Kidney (tissue), 14 donors: Measurements from ENCODE around the gene SLC13A2. TPM values are rescaled to one million over a fixed set of nuclear protein-coding genes. Genes with fewer than 3 reads are reported as not detected.

ENCODE experiments used
- DNase-seq, 5 donors: peaks; one replicate each; pipeline ENCODE4 v3.0.0-alpha.2; 2013 to 2020
- FAIRE-seq: peaks from 2 replicates; lab custom pipeline; 2012; peaks lifted over from hg19 to GRCh38; lab: Jason Lieb, UNC
- H3K27ac ChIP-seq, 2 donors: one replicate each; pipeline ENCODE4 v1.7.0; 2013; ENCODE audit warnings: low read depth in 2 of 2, low read length in 2 of 2, inconsistent platforms in 1 of 2
- H3K27me3 ChIP-seq: one replicate; pipeline ENCODE4 v1.7.1; 2013; ENCODE audit warnings: low read length, inconsistent platforms; ENCODE audit not compliant: control insufficient read depth, insufficient read depth
- H3K36me3 ChIP-seq, 3 donors: one replicate each; pipeline versions ENCODE4 v1.7.0 to v1.7.1; 2013; ENCODE audit warnings: low read length in 3 of 3, control low read depth in 1 of 3, inconsistent platforms in 1 of 3; ENCODE audit not compliant: insufficient read depth in 3 of 3, control insufficient read depth in 2 of 3
- H3K4me1 ChIP-seq, 3 donors: one replicate each; pipeline versions ENCODE4 v1.7.0 to v1.7.1; 2013; ENCODE audit warnings: low read length in 3 of 3, inconsistent platforms in 1 of 3, low read depth in 1 of 3; ENCODE audit not compliant: control insufficient read depth in 2 of 3, insufficient read depth in 2 of 3
- H3K4me3 ChIP-seq, 3 donors: one replicate each; pipeline versions ENCODE4 v1.7.0 to v1.8.1; 2013; ENCODE audit warnings: low read length in 3 of 3, control low read depth in 1 of 3, inconsistent platforms in 1 of 3
- H3K9ac ChIP-seq, 3 donors: one replicate each; pipeline versions ENCODE4 v1.7.0 to v1.7.1; 2013; ENCODE audit warnings: low read length in 3 of 3, control low read depth in 1 of 3, inconsistent platforms in 1 of 3
- H3K9me3 ChIP-seq, 3 donors: one replicate each; pipeline versions ENCODE4 v1.7.0 to v1.7.1; 2013; ENCODE audit warnings: low read length in 3 of 3, control low read depth in 1 of 3, inconsistent platforms in 1 of 3; ENCODE audit not compliant: control insufficient read depth in 2 of 3, insufficient read depth in 1 of 3
- CTCF ChIP-seq: IDR thresholded peaks from 3 replicates; pipeline ENCODE4 v1.5.1; 2012; ENCODE audit warnings: mild to moderate bottlenecking, moderate library complexity, borderline replicate concordance; ENCODE audit not compliant: insufficient read depth; ENCODE audit errors: extremely low read depth
- intact Hi-C: fragments of 100-400 bp; cut with DNase I; formaldehyde crosslinking; loops from one replicate; pipeline ENCODE4 v1.11.1; 2022
- polyA plus RNA-seq: library from polyadenylated mRNA; stranded (reverse); fragments of 350-450 nt; fragmentation: Illumina TruSeq; extraction: RNeasy Lipid Tissue Mini Kit (QIAGEN cat#74804); gene quantifications from one replicate; pipeline ENCODE4 v1.2.3, GENCODE V29; 2014; ENCODE audit warnings: low read depth, low replicate concordance; ENCODE audit not compliant: insufficient read depth
- total RNA-seq: library from RNA; stranded (reverse); fragmentation: NEBNext Ultra II Directional; extraction: Animal tissue kit (Norgen Biotek cat#: 25700); gene quantifications from one replicate; pipeline ENCODE4 v1.2.1, GENCODE V29; 2021
- donor health status: control.
- donor health status: control.
- donor health status: control.
- donor health status: control.
- donor health status: control.
- donor health status: DM: yes; HTN: yes; CAD: no.
- donor health status: Normal renal cell carcinoma (clear cell type).

Gene SLC13A2
- total and polyA plus RNA-seq, 2 donors from 2014 or later, result 1.1 to 69.0 TPM

DNA sequence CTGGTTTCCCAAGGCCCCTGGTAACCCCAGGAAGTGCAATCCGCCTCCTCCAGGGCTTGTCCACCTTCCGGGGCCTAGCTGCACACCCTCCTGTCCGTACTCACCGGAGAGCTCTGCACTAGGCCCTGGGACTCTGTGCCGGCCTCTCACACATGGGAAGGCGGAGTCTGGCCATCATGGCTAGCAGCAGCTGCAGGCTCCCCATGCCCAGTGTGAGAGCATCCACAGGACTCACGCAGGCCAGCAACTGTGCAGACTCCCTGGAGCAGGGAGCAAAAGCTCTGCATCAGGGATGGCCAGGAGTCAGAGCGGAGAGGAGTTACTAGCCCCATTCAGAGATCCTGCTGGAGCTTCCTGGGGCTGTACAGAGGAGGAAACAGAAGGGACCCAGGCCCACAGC, 52.9 kb downstream of the SLC13A2 start:
- FAIRE-seq (no peak), DNase-seq (no peak)
- Histone ChIP-seq H3K9ac (no peak overlapping the region), H3K27ac (no peak overlapping the region), H3K4me3 (no peak overlapping the region), H3K4me1 (peaks cover 0 to 11% (median 3%) of the 10 kb centered on the region in 3 donors), H3K9me3 (no peaks in the 10 kb centered on the region), H3K27me3 (no peaks in the 10 kb centered on the region), H3K36me3 (no peaks in the 10 kb centered on the region)
- no peak for TF ChIP-seq CTCF
- intact Hi-C loops, result no loop called here

- Histone ChIP-seq H3K9me3 (no peaks in the 10 kb centered on the region), H3K36me3 (no peaks in the 10 kb centered on the region), H3K27ac (no peak overlapping the region), H3K27me3 (no peaks in the 10 kb centered on the region), H3K9ac (no peak overlapping the region), H3K4me3 (no peak overlapping the region), H3K4me1 (peaks cover 0 to 11% (median 3%) of the 10 kb centered on the region in 3 donors)
- FAIRE-seq (no peak), DNase-seq (peak in 1 of 5 donors; percentile 20)
- TF ChIP-seq CTCF, result no peak
- intact Hi-C loops, result no loop called here
Measured at GRCh38 chr17:28527181-28527681, 53.8 kb downstream of the SLC13A2 start.

DNA sequence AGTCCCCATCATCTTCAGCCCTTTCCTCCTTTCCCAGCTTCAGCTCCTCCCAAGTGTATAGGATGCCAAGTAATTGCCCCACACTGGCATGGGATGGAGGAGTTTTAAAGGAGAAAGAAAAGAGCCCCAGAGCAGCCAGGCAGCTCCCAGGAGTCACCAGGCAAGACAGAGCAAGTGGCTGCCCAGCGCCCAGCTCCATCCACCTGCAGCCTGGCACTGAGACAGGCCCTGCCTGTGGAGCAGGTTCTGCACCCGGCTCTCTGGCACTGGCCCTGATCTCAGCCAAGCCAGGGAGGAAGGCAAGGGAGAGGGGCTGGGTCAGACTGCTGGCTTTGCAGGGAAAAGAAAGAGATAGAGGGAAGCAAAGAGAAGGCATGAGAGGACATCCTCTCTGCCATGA, 54.4 kb downstream of the SLC13A2 start:
- FAIRE-seq (no peak), DNase-seq (no peak)
- no peak overlapping the region for H3K4me3 ChIP-seq
- intact Hi-C loops, result no loop called here
- H3K27me3 ChIP-seq, result no peaks in the 10 kb centered on the region
- peaks cover 0 to 11% (median 3%) of the 10 kb centered on the region in 3 donors for H3K4me1 ChIP-seq
- H3K9me3 ChIP-seq, result no peaks in the 10 kb centered on the region
- no peak overlapping the region for H3K9ac ChIP-seq
- no peak for TF ChIP-seq CTCF
- H3K27ac ChIP-seq, result no peak overlapping the region
- no peaks in the 10 kb centered on the region for H3K36me3 ChIP-seq

DNA sequence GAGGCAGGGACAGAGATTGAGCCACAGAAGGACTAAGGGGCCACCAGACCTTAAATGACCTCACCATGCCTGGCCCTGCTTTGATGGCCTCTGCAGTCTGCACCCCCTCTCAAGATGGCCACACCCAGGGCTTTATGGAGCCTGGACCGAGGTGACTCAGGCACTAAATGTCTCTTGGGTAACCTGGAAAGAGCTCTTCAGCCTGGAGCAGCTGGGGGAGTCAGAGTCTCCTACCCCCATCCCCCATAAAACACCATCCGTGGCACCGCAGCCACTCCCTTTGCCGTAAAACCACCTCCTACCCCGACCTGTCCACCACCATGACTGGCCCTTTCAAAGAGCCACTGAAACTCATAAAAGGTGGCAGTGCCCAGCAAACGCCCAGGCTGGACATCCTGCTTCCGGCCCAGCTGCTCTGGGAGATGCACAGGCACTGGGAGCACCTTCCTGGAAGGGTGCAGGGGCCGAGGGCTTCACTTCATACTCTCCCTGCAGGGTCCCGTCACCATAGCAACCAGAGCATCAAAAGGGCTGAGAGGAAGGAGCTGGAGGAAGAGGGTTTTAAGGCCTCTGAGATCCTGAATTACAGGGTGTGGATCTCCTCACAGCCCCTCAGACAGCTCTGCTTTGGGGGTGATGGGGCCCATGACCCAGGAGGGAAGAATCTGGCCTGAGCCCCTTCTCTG, 55.0 kb downstream of the SLC13A2 start:
- Histone ChIP-seq H3K36me3 (no peaks in the 10 kb centered on the region), H3K27ac (no peak overlapping the region), H3K9ac (no peak overlapping the region), H3K9me3 (no peaks in the 10 kb centered on the region), H3K4me1 (peaks cover 0 to 11% (median 3%) of the 10 kb centered on the region in 3 donors), H3K4me3 (no peak overlapping the region), H3K27me3 (no peaks in the 10 kb centered on the region)
- FAIRE-seq, result no peak
- intact Hi-C loops, result no loop called here
- TF ChIP-seq CTCF, result no peak
- DNase-seq, result no peak
